Esophagus muscularis mucosa (tissue), 3 donors: Measurements from ENCODE around the gene RHBDL1.

Experiments
- CTCF ChIP-seq, 3 experiments: fragments of 200-600 bp in 2 of 3; fragments of 450-650 bp in 1 of 3; sonication (generic) in 2 of 3; IDR thresholded peaks; one replicate each; pipeline ENCODE4 v1.5.1; 2017 to 2019; ENCODE audit warnings: antibody characterized with exemption in 3 of 3, mild to moderate bottlenecking in 2 of 3, moderate library complexity in 1 of 3
- EP300 ChIP-seq: sonication (generic); formaldehyde crosslinking; IDR thresholded peaks from one replicate; pipeline ENCODE4 v1.6.1; 2017; ENCODE audit warnings: antibody characterized with exemption

- TF ChIP-seq EP300 (no peak), CTCF (IDR thresholded peaks at IDR 0.05) (no peak)
Measured at GRCh38 chr16:630249-630814, 45.1 kb upstream of the RHBDL1 start.
